ENCODE results near the gene PIK3R3. TPM values are rescaled to one million over a fixed set of nuclear protein-coding genes. Genes with fewer than 3 reads are reported as not detected.

PIK3R3 gene
- polyA plus RNA-seq, 2 of the 4 experiments (the other 2 are of a cell fraction): 2.1 to 2.2 TPM

GRCh38 chr1:46181343-46182260, 49.2 kb upstream of the PIK3R3 start:
- no peak for FAIRE-seq
- ATAC-seq: no peak
- Histone ChIP-seq H3K4me3 (no peak overlapping the region), H3K4me2 (no peak overlapping the region), H3K27ac (peak overlapping the region in 1 of 2 experiments; percentile 29; a peak in 2 of 6 replicates), H3K9me3 (no peaks in the 10 kb centered on the region), H3K4me1 (peaks cover 46% of the 10 kb centered on the region)
- DNase-seq (ENCODE audit: low read depth in 1 of 2, low spot score in 1 of 2): no peak
- WGBS (ENCODE audit: missing lambda C conversion rate): 69% methylated on average over 10 of the region's 10 CpGs
- POLR2A ChIA-PET: no interaction called here
- CTCF ChIA-PET: interaction anchor here (0.6 to 14.4 kb wide), 10 partner anchors 8 to 145 kb away, joined by 3 to 181 read pairs (median 4); no protein-coding TSS in a partner anchor
- no peak for TF ChIP-seq CHD2 (IDR thresholded peaks at IDR 0.05; ENCODE audit: low read length, partially characterized antibody)

GRCh38 chr1:46180082-46180616, 47.7 kb upstream of the PIK3R3 start:
- Histone ChIP-seq H3K27ac (peak overlapping the region in 1 of 2 experiments; percentile 49; a peak in 2 of 6 replicates), H3K4me1 (peaks cover 47% of the 10 kb centered on the region), H3K9me3 (no peaks in the 10 kb centered on the region), H3K4me3 (no peak overlapping the region), H3K4me2 (no peak overlapping the region)
- 49% methylated on average over 9 of the region's 12 CpGs for WGBS (ENCODE audit: missing lambda C conversion rate)
- ChIA-PET CTCF (interaction anchor here (0.7 to 14.4 kb wide), 11 partner anchors 10 to 368 kb away, joined by 3 to 181 read pairs (median 3); no protein-coding TSS in a partner anchor), POLR2A (no interaction called here)
- DNase-seq (ENCODE audit: low read depth in 1 of 2, low spot score in 1 of 2) (peak in 1 of 2 experiments; percentile 35), FAIRE-seq (no peak), ATAC-seq (peak; percentile 32 to 36; a peak in 4 of 6 replicates)
- TF ChIP-seq SMC3 (IDR thresholded peaks at IDR 0.05): 0 out of 3 replicates have a peak, but pooled peaks have one; percentile 9
- TF ChIP-seq FOSB (CRISPR knock-in tag; IDR thresholded peaks at IDR 0.05): no peak
- no peak for TF ChIP-seq CEBPB (IDR thresholded peaks at IDR 0.05)

DNA sequence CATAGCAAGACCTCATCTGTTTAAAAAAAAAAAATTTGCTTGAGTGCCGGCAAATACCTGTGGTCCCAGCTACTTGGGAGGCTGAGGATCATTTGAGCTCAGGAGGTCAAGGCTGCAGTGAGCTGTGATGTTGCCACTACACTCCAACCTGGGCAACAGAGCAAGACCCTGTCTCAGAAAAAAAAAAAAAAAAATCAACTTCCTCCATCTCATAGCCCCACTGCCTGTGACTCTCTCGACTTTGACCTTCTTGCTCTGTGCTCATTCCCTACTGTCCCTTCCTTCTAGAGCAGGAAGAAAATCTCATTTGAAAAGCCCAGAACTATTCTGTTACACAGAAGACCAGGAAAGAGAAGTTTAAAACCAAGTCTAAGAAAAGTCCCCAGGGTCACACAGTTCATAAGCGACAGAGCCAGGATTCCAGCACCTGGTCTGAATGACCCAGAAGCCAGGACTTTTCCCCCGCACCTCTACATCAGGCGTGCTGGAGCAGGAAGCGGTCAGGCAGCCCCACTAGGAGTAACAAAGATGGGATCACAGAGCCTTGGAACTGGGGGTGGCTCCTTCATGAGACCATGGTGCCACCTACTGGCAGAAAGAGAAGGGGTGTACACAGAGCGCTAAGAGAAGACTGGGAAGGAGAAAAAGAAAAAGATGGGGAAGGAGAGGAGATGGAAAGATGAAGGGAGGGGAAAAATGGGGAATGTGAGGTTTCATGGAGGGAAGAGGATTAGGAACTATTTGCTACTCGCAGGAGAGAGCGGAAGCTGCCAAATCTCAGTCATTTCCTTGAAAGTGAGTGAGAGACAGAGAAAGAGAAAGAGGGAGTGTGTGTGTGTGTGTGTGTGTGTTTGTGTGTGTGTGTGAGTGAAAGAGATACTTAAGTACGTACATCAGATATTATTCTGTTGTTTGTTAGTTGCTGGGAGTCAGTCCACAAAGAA, 47.0 kb upstream of the PIK3R3 start:
- DNase-seq (ENCODE audit: low read depth in 1 of 2, low spot score in 1 of 2) (peak; percentile 80 to 88), ATAC-seq (peak; percentile 82 to 92), FAIRE-seq (no peak)
- H3K4me1 ChIP-seq: peaks cover 54% of the 10 kb centered on the region
- H3K4me2 ChIP-seq: peak overlapping the region; percentile 69
- H3K27ac ChIP-seq: peak overlapping the region; percentile 62 to 81
- H3K4me3 ChIP-seq: no peak overlapping the region
- 9% methylated on average over 10 of the region's 10 CpGs for WGBS (ENCODE audit: missing lambda C conversion rate)
- TF ChIP-seq, protein P1, sequence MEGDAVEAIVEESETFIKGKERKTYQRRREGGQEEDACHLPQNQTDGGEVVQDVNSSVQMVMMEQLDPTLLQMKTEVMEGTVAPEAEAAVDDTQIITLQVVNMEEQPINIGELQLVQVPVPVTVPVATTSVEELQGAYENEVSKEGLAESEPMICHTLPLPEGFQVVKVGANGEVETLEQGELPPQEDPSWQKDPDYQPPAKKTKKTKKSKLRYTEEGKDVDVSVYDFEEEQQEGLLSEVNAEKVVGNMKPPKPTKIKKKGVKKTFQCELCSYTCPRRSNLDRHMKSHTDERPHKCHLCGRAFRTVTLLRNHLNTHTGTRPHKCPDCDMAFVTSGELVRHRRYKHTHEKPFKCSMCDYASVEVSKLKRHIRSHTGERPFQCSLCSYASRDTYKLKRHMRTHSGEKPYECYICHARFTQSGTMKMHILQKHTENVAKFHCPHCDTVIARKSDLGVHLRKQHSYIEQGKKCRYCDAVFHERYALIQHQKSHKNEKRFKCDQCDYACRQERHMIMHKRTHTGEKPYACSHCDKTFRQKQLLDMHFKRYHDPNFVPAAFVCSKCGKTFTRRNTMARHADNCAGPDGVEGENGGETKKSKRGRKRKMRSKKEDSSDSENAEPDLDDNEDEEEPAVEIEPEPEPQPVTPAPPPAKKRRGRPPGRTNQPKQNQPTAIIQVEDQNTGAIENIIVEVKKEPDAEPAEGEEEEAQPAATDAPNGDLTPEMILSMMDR (IDR thresholded peaks at IDR 0.05): peak; percentile 76
- TF ChIP-seq ZC3H11A (IDR thresholded peaks at IDR 0.05) (no peak), RAD21 (conservative IDR thresholded peaks at IDR 0.05 in 1 of 2, IDR thresholded peaks at IDR 0.05 in 1 of 2) (peak; percentile 90 to 93), SMC3 (IDR thresholded peaks at IDR 0.05) (peak; percentile 75)
- CTCF ChIA-PET: interaction anchor here (0.5 to 14.4 kb wide), 10 partner anchors 10 to 153 kb away, joined by 3 to 181 read pairs (median 4); no protein-coding TSS in a partner anchor
- no peaks in the 10 kb centered on the region for H3K9me3 ChIP-seq
- POLR2A ChIA-PET: no interaction called here

GRCh38 chr1:46176211-46176865, 43.9 kb upstream of the PIK3R3 start, which contains the start of gene P3R3URF:
Gene P3R3URF (minus strand): TSS chr1:46176488. CDS start chr1:46176471, 17 bp downstream.
- FAIRE-seq (no peak), DNase-seq (ENCODE audit: low read depth in 1 of 2, low spot score in 1 of 2) (no peak), ATAC-seq (no peak)
- H3K4me2 ChIP-seq: no peak within 1 kb of the TSS
- no peak within 1 kb of the TSS for H3K4me3 ChIP-seq
- CTCF ChIA-PET: interaction anchor here (14.4 kb wide), 1 partner anchor 140 kb away, joined by 181 read pairs; no protein-coding TSS in a partner anchor
- peaks cover 36% of the 10 kb centered on the region for H3K4me1 ChIP-seq
- H3K27ac ChIP-seq: peak within 1 kb of the TSS in 1 of 2 experiments; percentile 55; a peak in 2 of 6 replicates
- 73% methylated on average over 8 of the region's 13 CpGs for WGBS (ENCODE audit: missing lambda C conversion rate)
- no peaks in the 10 kb centered on the region for H3K9me3 ChIP-seq
- POLR2A ChIA-PET: no interaction called here
- no peak for TF ChIP-seq HOXB13 (CRISPR knock-in tag; IDR thresholded peaks at IDR 0.05; ENCODE audit: low read depth)
- TF ChIP-seq TFCP2L1 (CRISPR knock-in tag; IDR thresholded peaks at IDR 0.05): no peak
- no peak for TF ChIP-seq EHF (CRISPR knock-in tag; IDR thresholded peaks at IDR 0.05)
- TF ChIP-seq ZC3H11A (IDR thresholded peaks at IDR 0.05): no peak
- TF ChIP-seq HMGXB4 (CRISPR knock-in tag; IDR thresholded peaks at IDR 0.05; ENCODE audit: borderline replicate concordance): no peak
- no peak for TF ChIP-seq TP53 (CRISPR knock-in tag; IDR thresholded peaks at IDR 0.05)
- no peak for TF ChIP-seq BHLHE40 (IDR thresholded peaks at IDR 0.05; ENCODE audit: low read depth, low read length)
- no peak for TF ChIP-seq HOXA7 (CRISPR knock-in tag; IDR thresholded peaks at IDR 0.05)
- no peak for TF ChIP-seq MAZ (IDR thresholded peaks at IDR 0.05; ENCODE audit: borderline replicate concordance, low read depth, low read length)

Data from A549 (cell line).